ENCODE measurements around the gene BMPR1A.

Gene BMPR1A

DNA sequence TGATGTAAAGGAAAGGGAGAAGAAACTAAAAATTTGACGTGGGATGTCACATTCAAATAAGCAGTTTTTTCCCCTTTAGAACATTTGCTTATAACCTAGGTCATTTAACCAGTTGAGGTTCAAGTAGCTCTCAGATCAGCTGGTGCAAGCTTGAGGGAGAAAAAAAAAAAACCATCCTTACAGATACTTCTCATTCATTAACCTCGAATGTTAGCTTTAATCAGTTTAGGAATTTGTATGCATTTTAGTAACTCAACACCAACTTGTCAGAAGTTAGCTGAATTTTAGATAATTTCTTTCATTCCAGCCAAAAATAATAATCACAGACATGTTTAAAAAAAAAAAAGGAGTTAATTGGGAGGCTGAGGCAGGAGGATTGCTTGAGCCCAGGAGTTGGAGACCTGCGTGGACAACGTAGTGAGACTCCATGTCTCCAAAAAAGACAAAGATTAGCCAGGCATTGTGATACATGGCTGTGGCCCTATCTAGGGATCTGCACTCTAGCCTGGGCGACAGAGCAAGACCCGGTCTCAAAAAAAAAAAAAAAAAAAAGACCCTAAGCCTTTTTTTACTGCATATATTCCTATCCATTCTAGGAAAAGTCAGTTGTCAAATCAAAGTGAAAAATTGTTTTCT lies 46.2 kb downstream of the BMPR1A start:
- no peak for DNase-seq (ENCODE audit: low spot score)

DNA sequence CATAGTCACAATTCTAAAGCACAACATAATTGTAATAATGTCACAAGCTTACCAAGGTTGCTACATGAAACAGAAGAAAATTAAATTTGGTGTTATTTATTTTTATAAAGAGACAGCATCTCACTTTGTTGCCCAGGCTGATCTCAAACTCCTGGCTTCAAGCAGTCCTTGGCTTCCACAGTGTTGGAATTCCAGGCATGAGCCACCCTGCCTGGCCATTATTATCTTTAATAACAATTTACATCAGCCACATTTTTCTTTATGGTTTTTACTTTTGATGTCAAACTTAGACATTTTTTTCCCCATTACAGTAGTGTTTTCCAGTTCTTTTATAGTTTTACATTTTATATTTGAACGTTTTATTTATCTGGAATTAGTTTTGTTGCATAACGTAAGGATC lies 46.7 kb downstream of the BMPR1A start:
- no peak for DNase-seq (ENCODE audit: low spot score)

GRCh38 chr10:86804805-86805204 lies 48.4 kb downstream of the BMPR1A start:
- no peak for DNase-seq (ENCODE audit: low spot score)

DNA sequence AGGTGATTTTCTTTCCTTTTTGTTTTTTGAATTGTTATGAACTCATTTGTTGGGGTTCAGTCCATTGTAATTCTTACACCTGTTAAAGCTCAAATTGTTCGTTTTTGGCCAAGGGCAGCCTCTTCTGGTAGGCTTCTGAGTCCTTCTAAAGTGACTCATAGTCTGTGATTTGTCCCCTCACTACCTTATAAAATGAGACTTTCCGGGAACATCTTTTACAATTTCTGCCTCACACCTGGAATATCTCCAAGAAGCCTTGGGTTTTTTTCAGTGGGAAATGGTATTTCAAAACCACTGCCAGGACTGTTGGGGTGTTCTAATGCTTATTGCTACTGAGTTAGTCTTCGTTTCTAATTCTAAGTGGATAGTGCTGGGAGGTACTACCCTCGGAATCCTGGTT lies 56.7 kb downstream of the BMPR1A start:
- no peak for DNase-seq (ENCODE audit: low spot score)

- no peak for DNase-seq (ENCODE audit: low spot score)
These were observed 57.6 kb downstream of the BMPR1A start for GRCh38 chr10:86813982-86814381.

GRCh38 chr10:86815035-86815617 lies 58.7 kb downstream of the BMPR1A start:
- DNase-seq (ENCODE audit: low spot score): no peak

DNA sequence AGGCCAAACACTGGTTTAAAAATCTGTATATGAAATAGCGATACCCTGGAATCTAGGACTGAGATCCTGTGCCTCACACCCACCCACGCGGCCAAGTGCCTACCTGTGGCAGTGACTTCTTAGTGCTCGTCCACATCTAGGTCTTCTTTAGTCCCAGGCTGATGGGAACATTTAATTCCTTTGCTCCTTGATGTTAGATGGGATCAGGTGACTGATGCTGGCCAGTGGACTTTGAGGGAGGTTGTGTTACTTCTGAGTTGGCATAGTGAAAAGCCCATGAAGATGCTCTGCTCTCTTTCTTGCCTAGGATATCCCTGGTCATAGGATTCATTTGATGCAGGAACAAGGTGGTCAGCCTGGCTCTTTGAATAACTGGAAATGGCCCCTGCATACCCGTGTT lies 59.2 kb downstream of the BMPR1A start:
- DNase-seq (ENCODE audit: low spot score): no peak

GRCh38 chr10:86817246-86817645 lies 60.8 kb downstream of the BMPR1A start:
- no peak for DNase-seq (ENCODE audit: low spot score)

GRCh38 chr10:86819567-86819966 lies 63.1 kb downstream of the BMPR1A start:
- DNase-seq (ENCODE audit: low spot score): no peak

- no peak for DNase-seq (ENCODE audit: low spot score)
These were observed 64.1 kb downstream of the BMPR1A start for GRCh38 chr10:86820509-86820908.

DNA sequence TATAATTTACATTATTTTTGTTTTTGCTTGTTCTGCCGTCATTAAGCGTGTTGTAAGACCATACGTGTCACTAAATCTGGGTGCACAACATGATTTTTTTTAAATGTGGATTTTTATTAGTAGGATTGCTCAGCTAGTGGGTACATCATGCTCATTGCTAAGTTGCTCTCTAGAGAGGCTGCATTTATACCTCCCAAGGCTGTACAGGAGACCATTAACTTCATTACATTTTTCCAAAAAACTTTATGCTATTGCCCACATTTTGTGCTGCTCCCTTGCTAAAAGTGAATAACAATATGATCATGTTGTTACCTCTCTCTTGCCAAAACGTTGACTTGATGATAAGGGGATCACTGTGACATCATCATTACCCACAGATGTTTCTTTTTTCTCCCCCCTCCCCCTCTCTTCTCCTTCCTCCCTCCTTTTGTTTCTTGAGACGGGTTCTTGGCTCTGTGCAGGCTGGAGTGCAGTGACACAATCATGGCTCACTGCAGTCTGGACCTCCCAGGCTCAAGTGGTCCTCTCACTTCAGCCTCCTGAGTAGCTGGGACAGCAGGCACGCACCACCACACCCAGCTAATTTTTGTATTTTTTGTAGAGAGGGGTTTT lies 65.1 kb downstream of the BMPR1A start:
- DNase-seq (ENCODE audit: low spot score): no peak

GRCh38 chr10:86823565-86823964 lies 67.1 kb downstream of the BMPR1A start:
- DNase-seq (ENCODE audit: low spot score): no peak

GRCh38 chr10:86824151-86824550 lies 67.7 kb downstream of the BMPR1A start:
- no peak for DNase-seq (ENCODE audit: low spot score)

DNA sequence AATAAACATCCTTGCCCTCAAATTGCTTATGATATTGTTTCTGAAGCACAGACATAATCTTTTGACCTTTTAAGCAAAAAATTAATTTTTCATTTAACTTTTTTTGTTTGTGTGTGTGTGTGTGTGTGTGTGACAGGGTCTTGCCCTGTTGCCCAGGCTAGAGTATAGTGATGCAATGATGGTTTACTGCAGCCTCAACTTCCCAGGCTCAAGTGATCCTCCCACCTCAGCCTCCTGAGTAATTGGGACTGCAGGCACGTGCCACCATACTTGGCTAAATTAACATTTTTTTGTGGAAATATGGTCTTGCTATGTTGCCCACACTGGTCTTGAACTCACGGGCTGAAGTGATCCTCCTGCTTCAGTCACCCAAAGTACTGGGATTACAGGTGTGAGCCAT lies 68.9 kb downstream of the BMPR1A start:
- DNase-seq (ENCODE audit: low spot score): no peak

DNA sequence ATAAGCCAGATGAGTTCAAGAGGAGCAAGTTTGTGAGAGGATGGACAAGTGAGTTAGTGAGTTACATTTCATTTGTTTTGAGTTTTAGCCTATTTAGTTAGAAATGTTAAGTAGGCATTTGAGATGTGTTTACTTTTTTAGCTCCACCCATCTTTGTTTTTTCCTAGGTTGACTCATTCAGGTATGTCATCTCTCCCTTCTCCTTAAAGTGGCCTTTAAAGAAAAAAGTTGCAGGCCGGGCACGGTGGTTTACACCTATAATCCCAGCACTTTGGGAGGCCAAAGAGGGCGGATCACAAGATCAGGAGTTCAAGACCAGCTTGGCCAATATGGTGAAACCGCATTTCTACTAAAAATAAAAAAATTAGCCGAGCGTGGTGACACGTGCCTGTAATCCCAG lies 71.2 kb downstream of the BMPR1A start:
- no peak for DNase-seq (ENCODE audit: low spot score)

GRCh38 chr10:86828145-86828544 lies 71.7 kb downstream of the BMPR1A start:
- DNase-seq (ENCODE audit: low spot score): no peak

- DNase-seq (ENCODE audit: low spot score): no peak
These were observed 73.1 kb downstream of the BMPR1A start for GRCh38 chr10:86829472-86829871.

DNA sequence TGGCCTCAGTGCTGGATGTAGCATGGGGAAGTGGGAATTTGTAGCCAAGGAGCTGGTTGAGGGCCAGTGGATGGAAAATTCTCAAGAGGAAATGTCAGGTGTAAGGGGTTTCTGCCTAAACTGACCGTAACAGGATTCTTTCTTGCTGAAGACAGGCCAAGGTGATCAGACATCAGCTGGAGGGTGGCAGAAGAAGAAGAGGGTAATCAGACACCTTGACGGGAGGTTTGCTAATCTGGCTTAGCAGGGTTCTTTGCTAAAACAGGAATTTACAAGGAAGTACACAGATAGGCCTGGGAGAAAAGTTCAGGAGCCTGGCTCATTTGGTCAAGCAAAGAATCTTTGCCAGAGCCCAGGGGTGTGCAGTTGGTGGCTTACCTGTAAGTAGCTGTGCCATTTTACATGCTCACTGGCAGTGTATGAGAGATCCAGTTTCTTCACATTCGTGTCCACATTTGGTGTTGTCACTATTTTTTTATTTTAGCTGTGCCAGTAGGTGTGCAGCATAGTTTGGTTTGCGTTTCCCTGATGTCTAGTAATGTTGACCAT lies 73.7 kb downstream of the BMPR1A start:
- DNase-seq (ENCODE audit: low spot score): no peak

DNA sequence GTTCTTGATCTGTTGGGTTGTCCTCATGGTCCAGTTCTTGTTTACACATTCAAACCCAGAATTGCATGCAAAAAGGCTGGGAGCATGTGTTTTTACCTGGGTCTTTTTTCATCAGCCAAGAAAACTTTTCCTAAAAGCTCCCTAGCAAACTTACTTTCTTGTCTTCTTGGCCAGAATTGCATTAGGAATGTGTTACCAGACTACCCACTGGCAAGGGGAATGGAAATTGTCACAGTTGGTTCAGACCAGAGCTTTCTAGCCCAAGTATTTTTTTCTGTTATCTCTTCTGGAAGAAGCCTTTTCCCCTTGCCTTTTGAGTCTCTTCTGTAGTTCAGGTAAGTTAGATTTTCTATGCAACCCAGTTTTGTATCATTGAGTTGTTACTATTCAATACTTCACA lies 77.5 kb downstream of the BMPR1A start:
- no peak for DNase-seq (ENCODE audit: low spot score)

DNA sequence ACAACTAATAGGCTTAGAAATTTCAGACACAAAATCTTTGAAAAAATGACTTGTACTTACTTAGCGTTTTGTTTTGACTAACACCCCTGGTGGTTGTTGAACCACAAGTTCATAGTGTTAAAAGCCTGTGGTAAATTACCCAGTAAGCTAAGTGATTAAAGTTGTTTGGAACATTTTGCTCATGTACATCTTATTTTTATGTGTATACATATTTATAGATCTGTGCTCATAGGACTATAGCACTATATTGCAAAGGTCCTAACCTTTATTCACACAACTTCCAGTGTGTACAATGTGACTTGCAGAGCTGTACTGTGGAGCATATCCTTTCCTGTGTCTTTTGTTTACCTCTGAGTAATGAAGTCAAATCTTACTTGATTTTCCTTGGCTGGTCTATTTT lies 79.6 kb downstream of the BMPR1A start:
- no peak for DNase-seq (ENCODE audit: low spot score)

- no peak for DNase-seq (ENCODE audit: low spot score)
These were observed 81.2 kb downstream of the BMPR1A start for GRCh38 chr10:86837663-86838062.

DNA sequence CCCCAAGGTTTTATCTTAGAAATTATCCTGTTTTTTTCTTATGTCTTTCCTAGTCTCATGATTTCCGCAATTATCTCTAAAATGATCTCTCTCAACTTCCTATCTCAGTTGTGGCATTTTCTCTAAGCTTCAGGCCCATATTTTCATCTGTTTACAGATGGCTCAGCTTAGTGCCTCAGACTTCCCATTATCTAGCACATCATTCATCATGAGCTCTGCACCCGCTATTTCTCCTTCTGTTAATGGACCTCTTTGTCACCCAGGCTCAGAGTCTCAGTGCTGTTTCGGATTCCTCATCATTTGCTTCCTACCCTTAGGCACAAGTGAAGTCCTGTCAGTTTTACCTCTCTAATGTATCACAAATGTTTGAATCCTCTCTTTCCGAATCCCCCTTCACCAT lies 84.1 kb downstream of the BMPR1A start:
- DNase-seq (ENCODE audit: low spot score): no peak

GRCh38 chr10:86846088-86846487 lies 89.7 kb downstream of the BMPR1A start:
- DNase-seq (ENCODE audit: low spot score): no peak

- no peak for DNase-seq (ENCODE audit: low spot score)
These were observed 92.3 kb downstream of the BMPR1A start for GRCh38 chr10:86848747-86849146.

Measured in ecto neural progenitor cell (in vitro differentiated cells).